OCI-LY3 (cell line): ENCODE data around the gene TBCK.

Experiments
- EZH2phosphoT487 ChIP-seq: fragments of 200-600 bp; shearing (Covaris generic); IDR thresholded peaks from 2 replicates; pipeline ENCODE4 v1.6.1; 2018; ENCODE audit warnings: antibody characterized with exemption, mixed run types, low read depth
- TF ChIP-seq, protein P1 (sequence below): fragments of 200-600, 300-600 bp; sonication (generic); IDR thresholded peaks from 2 replicates; pipeline ENCODE4 v1.5.1; 2014; ENCODE audit warnings: antibody characterized with exemption, low read length, low read depth

DNA sequence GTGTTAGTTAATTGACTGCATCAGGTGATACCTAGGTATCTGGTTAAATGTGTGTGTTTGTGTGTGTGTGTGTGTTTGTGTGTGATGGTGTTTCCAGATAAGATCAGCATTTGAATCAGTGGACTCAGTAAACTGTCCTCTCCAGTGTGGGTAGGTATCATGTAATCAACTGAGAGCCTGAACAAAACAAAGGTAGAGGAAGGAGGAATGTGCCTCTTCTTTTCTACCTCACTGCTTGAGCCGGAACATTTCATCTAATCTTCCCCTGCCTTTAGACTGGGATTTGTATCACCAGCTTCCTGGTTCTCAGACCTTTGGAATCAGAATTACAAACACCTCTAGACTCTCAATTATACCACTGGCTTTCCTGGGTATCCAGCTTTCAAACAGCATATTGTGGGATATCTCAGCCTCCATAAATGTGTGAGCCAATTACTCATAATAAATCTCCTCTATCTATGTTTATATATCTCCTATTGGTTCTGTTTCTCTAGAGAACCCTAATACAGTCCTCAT lies 120.5 kb downstream of the TBCK start:
- TF ChIP-seq EZH2phosphoT487: no peak
- TF ChIP-seq, protein P1, sequence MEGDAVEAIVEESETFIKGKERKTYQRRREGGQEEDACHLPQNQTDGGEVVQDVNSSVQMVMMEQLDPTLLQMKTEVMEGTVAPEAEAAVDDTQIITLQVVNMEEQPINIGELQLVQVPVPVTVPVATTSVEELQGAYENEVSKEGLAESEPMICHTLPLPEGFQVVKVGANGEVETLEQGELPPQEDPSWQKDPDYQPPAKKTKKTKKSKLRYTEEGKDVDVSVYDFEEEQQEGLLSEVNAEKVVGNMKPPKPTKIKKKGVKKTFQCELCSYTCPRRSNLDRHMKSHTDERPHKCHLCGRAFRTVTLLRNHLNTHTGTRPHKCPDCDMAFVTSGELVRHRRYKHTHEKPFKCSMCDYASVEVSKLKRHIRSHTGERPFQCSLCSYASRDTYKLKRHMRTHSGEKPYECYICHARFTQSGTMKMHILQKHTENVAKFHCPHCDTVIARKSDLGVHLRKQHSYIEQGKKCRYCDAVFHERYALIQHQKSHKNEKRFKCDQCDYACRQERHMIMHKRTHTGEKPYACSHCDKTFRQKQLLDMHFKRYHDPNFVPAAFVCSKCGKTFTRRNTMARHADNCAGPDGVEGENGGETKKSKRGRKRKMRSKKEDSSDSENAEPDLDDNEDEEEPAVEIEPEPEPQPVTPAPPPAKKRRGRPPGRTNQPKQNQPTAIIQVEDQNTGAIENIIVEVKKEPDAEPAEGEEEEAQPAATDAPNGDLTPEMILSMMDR: no peak
